ENCODE data around the gene MTMR4. TPM values are rescaled to one million over a fixed set of nuclear protein-coding genes. Genes with fewer than 3 reads are reported as not detected.
A peak's percentile ranks its signal among the peaks of the same experiment; 100 is the strongest.

The MTMR4 gene
- total RNA-seq, 1 donor, result 44.9 TPM

- H3K4me3 ChIP-seq (ENCODE audit: low read depth, low read length), result no peak overlapping the region
- no peak for DNase-seq (ENCODE audit: low read depth)
- no peak for TF ChIP-seq CTCF (IDR thresholded peaks at IDR 0.05; ENCODE audit: insufficient read depth, low read depth, low read length)
These were observed 14.0 kb upstream of the MTMR4 start for GRCh38 chr17:58528443-58528842.

GRCh38 chr17:58527949-58528348, 13.5 kb upstream of the MTMR4 start:
- DNase-seq (ENCODE audit: low read depth), result peak; percentile 44
- H3K4me3 ChIP-seq (ENCODE audit: low read depth, low read length), result no peak overlapping the region
- no peak for TF ChIP-seq CTCF (IDR thresholded peaks at IDR 0.05; ENCODE audit: insufficient read depth, low read depth, low read length)

GRCh38 chr17:58527306-58527705, 12.9 kb upstream of the MTMR4 start:
- peak; percentile 27 for TF ChIP-seq CTCF (IDR thresholded peaks at IDR 0.05; ENCODE audit: insufficient read depth, low read depth, low read length)
- no peak for DNase-seq (ENCODE audit: low read depth)

DNA sequence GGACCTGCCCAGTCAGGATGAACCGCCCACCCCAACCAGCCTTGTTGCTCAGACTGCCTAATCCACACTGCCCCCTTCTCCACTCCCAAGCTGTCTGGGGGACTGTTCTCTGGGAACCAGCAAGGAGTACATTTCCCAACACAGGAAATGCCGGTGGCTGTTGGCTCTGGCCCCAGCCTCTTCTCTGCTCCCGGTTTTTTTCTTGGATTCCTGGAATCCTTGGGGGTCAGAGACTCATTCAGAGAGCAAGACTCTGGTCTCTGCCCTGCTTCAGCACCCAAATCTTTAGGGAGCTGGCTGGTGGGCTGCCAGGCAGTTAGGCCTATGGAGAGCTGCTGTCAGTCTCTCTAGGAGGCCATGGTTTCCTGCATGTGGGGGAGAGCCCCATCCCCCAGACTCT, 10.8 kb upstream of the MTMR4 start:
- H3K4me3 ChIP-seq (ENCODE audit: low read depth, low read length), result peak overlapping the region; percentile 48
- peak; percentile 94 for DNase-seq (ENCODE audit: low read depth)
- no peak for TF ChIP-seq CTCF (IDR thresholded peaks at IDR 0.05; ENCODE audit: insufficient read depth, low read depth, low read length)

More at GRCh38 chr17:58527306-58527705, 12.9 kb upstream of the MTMR4 start:
- peak overlapping the region; percentile 48 for H3K4me3 ChIP-seq (ENCODE audit: low read depth, low read length)

DNA sequence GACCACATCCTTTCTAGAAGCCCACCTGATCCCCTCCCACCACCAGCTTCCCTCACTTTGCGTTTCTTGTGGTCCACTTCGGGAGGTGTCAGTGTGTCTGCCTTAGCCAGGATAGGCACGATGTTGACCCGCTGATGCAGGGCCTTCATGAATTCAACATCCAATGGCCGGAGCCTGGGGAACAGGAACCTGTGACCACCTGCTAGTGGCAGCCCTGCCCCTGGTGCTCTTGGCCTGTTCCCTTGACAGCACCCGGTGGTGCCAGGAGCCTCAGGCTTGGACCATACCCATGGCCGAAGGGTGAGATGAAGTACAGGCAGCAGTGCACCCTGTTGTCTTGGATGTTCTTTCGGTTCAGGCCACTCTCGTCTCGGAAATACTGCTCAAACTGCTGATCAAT, 7.2 kb upstream of the MTMR4 start:
- TF ChIP-seq CTCF (IDR thresholded peaks at IDR 0.05; ENCODE audit: insufficient read depth, low read depth, low read length), result no peak
- no peak for DNase-seq (ENCODE audit: low read depth)
- H3K4me3 ChIP-seq (ENCODE audit: low read depth, low read length), result no peak overlapping the region

- no peak for DNase-seq (ENCODE audit: low read depth)
- peak; percentile 50 for TF ChIP-seq CTCF (IDR thresholded peaks at IDR 0.05; ENCODE audit: insufficient read depth, low read depth, low read length)
- no peak overlapping the region for H3K4me3 ChIP-seq (ENCODE audit: low read depth, low read length)
These were observed 6.5 kb upstream of the MTMR4 start for GRCh38 chr17:58520843-58521430.
